ENCODE results near the gene NLRP9. TPM values are rescaled to one million over a fixed set of nuclear protein-coding genes. Genes with fewer than 3 reads are reported as not detected.

Gene NLRP9
- total and polyA plus RNA-seq, 2 of the 4 experiments (the other 2 are of a cell fraction): not detected

- no peak for DNase-seq
- peaks cover 10% of the 10 kb centered on the region for H3K9me1 ChIP-seq (ENCODE audit: insufficient read depth, low read length)
- H3K9ac ChIP-seq (ENCODE audit: low read depth, low read length): no peak overlapping the region
- dilution Hi-C loops (cut with HindIII; ENCODE audit: low sequenced_read_pairs, unreplicated experiment): no loop called here
- no peak overlapping the region for H4K5ac ChIP-seq (ENCODE audit: low read depth, low read length)
- in situ Hi-C loops (cut with MboI; ENCODE audit: low sequenced_read_pairs): loop anchor here (25.0 kb wide), 2 partner anchors 1200 to 1525 kb away; partner anchors contain the start of genes CDC42EP5, CNOT3 and LENG9
- H3K79me1 ChIP-seq (ENCODE audit: low read depth in 1 of 2, low read length in 2 of 2): peaks cover 16 to 60% of the 10 kb centered on the region in 2 experiments
- H2BK20ac ChIP-seq (ENCODE audit: low read depth, low read length): no peak overlapping the region
- no peak overlapping the region for H2BK15ac ChIP-seq (ENCODE audit: low read depth, low read length)
- no peak overlapping the region for H2BK5ac ChIP-seq (ENCODE audit: low read depth, low read length, poor library complexity, severe bottlenecking)
- H2AK9ac ChIP-seq (replicated peaks; ENCODE audit: low read depth, low read length, poor library complexity): no peak overlapping the region
- H3K18ac ChIP-seq (ENCODE audit: low read depth, low read length): no peak overlapping the region
- BruUV-seq (replicated peaks): no TSS peak
- no peak overlapping the region for H3K14ac ChIP-seq (replicated peaks; ENCODE audit: low read depth, low read length)
- H3K27me3 ChIP-seq (ENCODE audit: control insufficient read depth, insufficient read depth, low read length): no peaks in the 10 kb centered on the region
- TF ChIP-seq BHLHE40 (IDR thresholded peaks at IDR 0.05; ENCODE audit: low read depth, low read length) (no peak), MAFK (IDR thresholded peaks at IDR 0.05; ENCODE audit: low read depth, low read length) (no peak), POLR2A (IDR thresholded peaks at IDR 0.05; ENCODE audit: low read depth, low read length) (no peak), CEBPB (IDR thresholded peaks at IDR 0.05; ENCODE audit: low read depth, low read length) (no peak)
- H3K9me3 ChIP-seq (ENCODE audit: control insufficient read depth, insufficient read depth, low read length): no peaks in the 10 kb centered on the region
- no peak overlapping the region for H4K8ac ChIP-seq (ENCODE audit: low read depth in 2 of 2, low read length in 2 of 2)
- H3K4ac ChIP-seq (ENCODE audit: low read depth, low read length): no peak overlapping the region
- POLR2A ChIA-PET (ENCODE audit: unreplicated experiment): no interaction called here
- WGBS, 2 experiments (ENCODE audit: extremely low coverage in 2 of 2, insufficient read length in 1 of 2): 74% methylated on average over 6 of the region's 7 CpGs; no CpG with 5 or more reads in 1 of the 2 experiments
- H3K4me2 ChIP-seq (ENCODE audit: low read depth, low read length): no peak overlapping the region
- no peak overlapping the region for H3K27ac ChIP-seq (ENCODE audit: insufficient read depth, low read length)
- CTCF ChIA-PET: no interaction called here
- H3K36me3 ChIP-seq (ENCODE audit: control insufficient read depth, insufficient read depth, low read length): peaks cover 68% of the 10 kb centered on the region
- H2AFZ ChIP-seq (replicated peaks; ENCODE audit: low read length, poor library complexity): no peak overlapping the region
- H2AK5ac ChIP-seq (ENCODE audit: low read depth, low read length): no peak overlapping the region
- no peak overlapping the region for H3K4me3 ChIP-seq (ENCODE audit: insufficient read depth, low read depth, low read length)
- no peak overlapping the region for H2BK120ac ChIP-seq (ENCODE audit: low read depth, low read length)
- H3K23ac ChIP-seq (ENCODE audit: low read depth, low read length): no peak overlapping the region
- ATAC-seq (ENCODE audit: low read depth): no peak
- H3K56ac ChIP-seq (ENCODE audit: extremely low read depth, insufficient read depth, low read length): no peak overlapping the region
- intact Hi-C loops (cut with micrococcal nuclease): no loop called here
- peaks cover 90% of the 10 kb centered on the region for H4K20me1 ChIP-seq (ENCODE audit: insufficient read depth, low read length)
- peaks cover 6% of the 10 kb centered on the region for H3K4me1 ChIP-seq (ENCODE audit: control insufficient read depth, insufficient read depth, low read length)
- H4K91ac ChIP-seq (ENCODE audit: insufficient read depth, low read depth, low read length): no peak overlapping the region
These were observed 76.4 kb downstream of the NLRP9 start for GRCh38 chr19:55661826-55662225.

All from IMR-90 (cell line).